Left ventricle myocardium inferior (tissue), 1 donor: ENCODE measurements around the gene DCC. TPM values are rescaled to one million over a fixed set of nuclear protein-coding genes. Genes with fewer than 3 reads are reported as not detected.

Experiments used
- DNase-seq: peaks from one replicate; pipeline ENCODE4 v3.0.0-alpha.2; 2020
- H3K27ac ChIP-seq: fragments of 200-600 bp; replicated peaks from 2 replicates; pipeline ENCODE4 v1.8.0; 2021
- H3K27me3 ChIP-seq: fragments of 200-600 bp; 2 replicates; pipeline ENCODE4 v1.8.0; 2021; ENCODE audit warnings: low read depth
- H3K36me3 ChIP-seq: fragments of 200-600 bp; 2 replicates; pipeline ENCODE4 v1.8.0; 2021
- H3K4me1 ChIP-seq: fragments of 200-600 bp; 2 replicates; pipeline ENCODE4 v1.8.0; 2021
- H3K4me3 ChIP-seq: fragments of 200-600 bp; 2 replicates; pipeline ENCODE4 v1.8.0; 2021; ENCODE audit warnings: mild to moderate bottlenecking, moderate library complexity
- H3K9me3 ChIP-seq: fragments of 200-600 bp; replicated peaks from 2 replicates; pipeline ENCODE4 v1.8.0; 2021
- CTCF ChIP-seq: fragments of 200-600 bp; IDR thresholded peaks from 2 replicates; pipeline ENCODE4 v1.8.0; 2021; ENCODE audit warnings: antibody characterized with exemption, mild to moderate bottlenecking, borderline replicate concordance
- intact Hi-C: fragments of 100-400 bp; cut with micrococcal nuclease; formaldehyde crosslinking; loops from one replicate; pipeline ENCODE4 v1.11.0; 2022
- total RNA-seq: library from RNA; stranded (reverse); fragmentation: NEBNext Ultra II Directional; extraction: Animal tissue kit (Norgen Biotek cat#: 25700); gene quantifications from one replicate; pipeline ENCODE4 v1.2.1, GENCODE V29; 2021
- donor health status: DM: no; HTN: yes; CAD: no; lungs with severe emphysema.

DCC gene
- total RNA-seq, 1 donor from 2014 or later, result not detected

GRCh38 chr18:52607985-52608384 lies 268.0 kb downstream of the DCC start:
- Histone ChIP-seq H3K36me3 (no peaks in the 10 kb centered on the region), H3K4me3 (no peak overlapping the region), H3K9me3 (no peaks in the 10 kb centered on the region), H3K4me1 (no peaks in the 10 kb centered on the region), H3K27me3 (no peaks in the 10 kb centered on the region), H3K27ac (no peak overlapping the region)
- no peak for TF ChIP-seq CTCF
- DNase-seq, result no peak
- intact Hi-C loops, result no loop called here

- Histone ChIP-seq H3K9me3 (no peaks in the 10 kb centered on the region), H3K36me3 (no peaks in the 10 kb centered on the region), H3K27ac (no peak overlapping the region), H3K4me3 (no peak overlapping the region), H3K27me3 (no peaks in the 10 kb centered on the region), H3K4me1 (no peaks in the 10 kb centered on the region)
- no peak for TF ChIP-seq CTCF
- DNase-seq, result no peak
- intact Hi-C loops, result no loop called here
Measured at GRCh38 chr18:52610451-52611115, 270.6 kb downstream of the DCC start.

GRCh38 chr18:52612406-52612805 lies 272.4 kb downstream of the DCC start:
- intact Hi-C loops, result no loop called here
- Histone ChIP-seq H3K27me3 (no peaks in the 10 kb centered on the region), H3K36me3 (no peaks in the 10 kb centered on the region), H3K4me3 (no peak overlapping the region), H3K27ac (no peak overlapping the region), H3K9me3 (no peaks in the 10 kb centered on the region), H3K4me1 (no peaks in the 10 kb centered on the region)
- TF ChIP-seq CTCF, result no peak
- DNase-seq, result no peak

- no peaks in the 10 kb centered on the region for H3K4me1 ChIP-seq
- H3K4me3 ChIP-seq, result no peak overlapping the region
- no peaks in the 10 kb centered on the region for H3K36me3 ChIP-seq
- H3K27me3 ChIP-seq, result no peaks in the 10 kb centered on the region
- intact Hi-C loops, result no loop called here
- H3K27ac ChIP-seq, result no peak overlapping the region
- DNase-seq, result no peak
- H3K9me3 ChIP-seq, result no peaks in the 10 kb centered on the region
- no peak for TF ChIP-seq CTCF
Measured at GRCh38 chr18:52615321-52615720, 275.3 kb downstream of the DCC start.

- Histone ChIP-seq H3K4me1 (no peaks in the 10 kb centered on the region), H3K27me3 (no peaks in the 10 kb centered on the region), H3K27ac (no peak overlapping the region), H3K9me3 (no peaks in the 10 kb centered on the region), H3K36me3 (no peaks in the 10 kb centered on the region), H3K4me3 (no peak overlapping the region)
- intact Hi-C loops, result no loop called here
- DNase-seq, result no peak
- no peak for TF ChIP-seq CTCF
Measured at GRCh38 chr18:52615943-52616342, 275.9 kb downstream of the DCC start.
